ENCODE data around the gene ERCC1. TPM values are rescaled to one million over a fixed set of nuclear protein-coding genes. Genes with fewer than 3 reads are reported as not detected.

ERCC1 gene
- total RNA-seq, 1 experiment from 2014 or later, result 62.4 TPM

DNA sequence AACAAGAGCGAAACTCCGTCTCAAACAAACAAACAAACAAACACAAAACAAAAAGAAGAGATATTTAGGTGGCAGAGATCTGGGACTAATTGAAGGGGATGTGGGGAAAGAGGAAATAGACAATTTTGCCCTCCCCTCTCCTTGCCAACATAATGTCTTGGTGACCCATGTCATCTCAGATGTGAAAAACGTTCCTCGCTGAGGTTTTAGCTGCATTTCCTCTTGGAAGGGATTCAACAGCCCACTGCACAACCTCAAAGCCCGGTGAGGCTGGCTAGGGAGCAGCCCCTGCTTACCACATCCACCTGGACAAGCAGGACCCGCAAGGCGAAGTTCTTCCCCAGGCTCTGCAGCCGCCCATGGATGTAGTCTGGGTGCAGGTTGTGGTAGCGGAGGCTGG lies 4.9 kb downstream of the ERCC1 start:
- H3K27me3 ChIP-seq (ENCODE audit: insufficient read depth, low read length), result no peaks in the 10 kb centered on the region
- no peaks in the 10 kb centered on the region; a peak in 1 of 5 replicates for H3K9me3 Mint-ChIP-seq
- no peak overlapping the region for H4K8ac ChIP-seq (replicated peaks; ENCODE audit: insufficient read length, low read depth, low read length)
- H3K4me1 Mint-ChIP-seq, result peaks cover 15 to 21% of the 10 kb centered on the region in 2 experiments
- H3K27ac Mint-ChIP-seq, result no peak overlapping the region
- peaks cover 4% of the 10 kb centered on the region for H3K23me2 ChIP-seq (ENCODE audit: insufficient read length, low read depth, low read length, poor library complexity, severe bottlenecking)
- no peak overlapping the region for H2AK5ac ChIP-seq (ENCODE audit: insufficient read length, low read length)
- no peaks in the 10 kb centered on the region for H3K27me3 Mint-ChIP-seq (ENCODE audit: low read depth)
- no peak for DNase-seq
- WGBS (ENCODE audit: extremely low coverage, insufficient read length, low lambda C conversion rate), result no CpG with 5 or more reads among the region's 9 CpGs
- H3K9ac ChIP-seq (ENCODE audit: extremely low read depth, insufficient read length, low read length), result no peak overlapping the region
- H3K4ac ChIP-seq (ENCODE audit: low read depth, low read length), result no peak overlapping the region
- H3K18ac ChIP-seq (ENCODE audit: insufficient read length, low read depth, low read length), result no peak overlapping the region
- H3T11ph ChIP-seq (ENCODE audit: low read length), result no peak overlapping the region
- no peak overlapping the region for H2BK20ac ChIP-seq (ENCODE audit: low read depth, low read length, poor library complexity, severe bottlenecking)
- H3K4me1 ChIP-seq (ENCODE audit: insufficient read depth, low read length), result peaks cover 2% of the 10 kb centered on the region; the same call in 1 of the 2 replicates
- H3K27ac ChIP-seq (ENCODE audit: insufficient read length, low read depth, low read length), result no peak overlapping the region
- no peak overlapping the region for H3K4me2 ChIP-seq (ENCODE audit: insufficient read depth, insufficient read length, low read length)
- no peak overlapping the region for H3K56ac ChIP-seq (ENCODE audit: insufficient read length, low read depth, low read length)
- H3K79me2 ChIP-seq (ENCODE audit: insufficient read depth, low read length), result no peaks in the 10 kb centered on the region
- no peak overlapping the region for H3K23ac ChIP-seq (ENCODE audit: insufficient read length, low read depth, low read length)
- H3K14ac ChIP-seq (ENCODE audit: insufficient read depth, low read length), result no peak overlapping the region
- no peak overlapping the region for H2BK12ac ChIP-seq (ENCODE audit: insufficient read length, low read depth, low read length)
- no peak overlapping the region for H2AFZ ChIP-seq (ENCODE audit: low read length)
- no peak overlapping the region for H4K5ac ChIP-seq (ENCODE audit: insufficient read length, low read depth, low read length)
- TF ChIP-seq CTCF (conservative IDR thresholded peaks at IDR 0.05), result no peak
- no peaks in the 10 kb centered on the region for H3K79me1 ChIP-seq (ENCODE audit: insufficient read depth, low read depth, low read length, poor library complexity, severe bottlenecking)
- no peaks in the 10 kb centered on the region for H4K20me1 ChIP-seq (ENCODE audit: control insufficient read depth, insufficient read depth, insufficient read length)
- no peak overlapping the region for H2BK5ac ChIP-seq (ENCODE audit: insufficient read length, low read length)
- no peak overlapping the region for H2BK15ac ChIP-seq (ENCODE audit: low read depth, low read length)
- H2BK120ac ChIP-seq (ENCODE audit: low read depth, low read length, poor library complexity, severe bottlenecking), result no peak overlapping the region
- H3K9me3 ChIP-seq (ENCODE audit: control insufficient read depth, low read depth, low read length), result no peaks in the 10 kb centered on the region
- H3K36me3 Mint-ChIP-seq (ENCODE audit: insufficient read depth in 1 of 3, low read depth in 3 of 3), result peaks cover 25 to 57% (median 57%) of the 10 kb centered on the region in 3 experiments
- H3K4me3 Mint-ChIP-seq, result no peak overlapping the region
- no peak overlapping the region for H4K91ac ChIP-seq (ENCODE audit: insufficient read length, low read depth, low read length)

Data from H9 (cell line).